CD4-positive, alpha-beta T cell (primary cell): ENCODE data around the gene SH3BGRL. TPM values are rescaled to one million over a fixed set of nuclear protein-coding genes. Genes with fewer than 3 reads are reported as not detected.
"Not testable (repeated sequence)": the region's sequence is repeated elsewhere in the genome, so short reads cannot be mapped to it uniquely, and the experiment has no call there.

Source experiments
- ATAC-seq: fragments of 200-7000 bp; cut with Tn5 transposase; one replicate; pipeline ENCODE4 v1.10.0; 2022; ENCODE audit warnings: mild to moderate bottlenecking; ENCODE audit not compliant: poor library complexity
- CTCF ChIA-PET: fragments of 350-600 bp; sonication (Branson Sonifier 250); formaldehyde crosslinking; loops from one replicate; lab custom pipeline; 2021; ENCODE audit warnings: antibody characterized with exemption, inconsistent platforms; lab: Charles Lee
- POLR2A ChIA-PET: fragments of 350-600 bp; sonication (Branson Sonifier 250); formaldehyde crosslinking; loops from one replicate; lab custom pipeline; 2021; ENCODE audit warnings: antibody characterized with exemption, inconsistent platforms; lab: Charles Lee
- DNase-seq, 14 experiments: peaks; one replicate each; pipeline ENCODE4 v3.0.0-alpha.2; 2013 to 2020; ENCODE audit warnings: mixed read lengths in 2 of 14
- H3K27ac ChIP-seq, 2 donors: one replicate each; pipeline versions ENCODE4 v1.5.1 to v1.7.0; 2013; ENCODE audit warnings: low read length in 2 of 2, low read depth in 1 of 2, mild to moderate bottlenecking in 1 of 2
- H3K27me3 ChIP-seq, 2 experiments: 1 replicate in 1 of 2; 2 replicates in 1 of 2; pipeline versions ENCODE4 v1.6.1 to v1.7.0; 2013; ENCODE audit warnings: low read length in 2 of 2, control low read depth in 1 of 2, mild to moderate bottlenecking in 1 of 2, moderate library complexity in 1 of 2; ENCODE audit not compliant: insufficient read depth in 2 of 2, control insufficient read depth in 1 of 2
- H3K36me3 ChIP-seq: one replicate; pipeline ENCODE4 v1.6.1; 2013; ENCODE audit warnings: low read length, control low read depth; ENCODE audit not compliant: insufficient read depth
- H3K4me1 ChIP-seq: one replicate; pipeline ENCODE4 v1.6.1; 2013; ENCODE audit warnings: low read length, control low read depth; ENCODE audit not compliant: insufficient read depth
- H3K4me3 ChIP-seq: one replicate; pipeline ENCODE4 v1.5.1; 2013; ENCODE audit warnings: mild to moderate bottlenecking, low read length, moderate library complexity
- H3K9me3 ChIP-seq, 2 experiments: 1 replicate in 1 of 2; 2 replicates in 1 of 2; pipeline versions ENCODE4 v1.6.1 to v1.7.0; 2013; ENCODE audit warnings: low read length in 2 of 2, mild to moderate bottlenecking in 2 of 2, control low read depth in 1 of 2, moderate library complexity in 1 of 2; ENCODE audit not compliant: control insufficient read depth in 1 of 2, insufficient read depth in 1 of 2
- H3K27ac Mint-ChIP-seq: one replicate; pipeline ENCODE4 v1.8.0; 2020; ENCODE audit warnings: mixed read lengths
- H3K27me3 Mint-ChIP-seq: one replicate; pipeline ENCODE4 v1.8.0; 2021; ENCODE audit warnings: mixed read lengths
- H3K36me3 Mint-ChIP-seq: one replicate; pipeline ENCODE4 v1.8.0; 2021; ENCODE audit warnings: low read depth, mixed read lengths
- H3K4me1 Mint-ChIP-seq: one replicate; pipeline ENCODE4 v1.8.0; 2021; ENCODE audit warnings: low read depth, mixed read lengths
- H3K4me3 Mint-ChIP-seq: one replicate; pipeline ENCODE4 v1.8.0; 2020; ENCODE audit warnings: mild to moderate bottlenecking, mixed read lengths
- H3K9me3 Mint-ChIP-seq: one replicate; pipeline ENCODE4 v1.8.0; 2020; ENCODE audit warnings: mixed read lengths
- intact Hi-C, 2 experiments: fragments of 100-400 bp; cut with DNase I in 1 of 2; cut with micrococcal nuclease in 1 of 2; formaldehyde crosslinking; loops; one replicate each; pipeline versions ENCODE4 v1.15.1 to v1.9.0; 2023 to 2025; cut with DNase I, micrococcal nuclease
- total RNA-seq, 174 experiments: library from RNA in 2 of 174; stranded (reverse) in 2 of 174; gene quantifications; one replicate each; pipeline ENCODE4 v1.2.3 and lab custom pipeline; 2021 to 2026
- TF ChIP-seq, protein P1 (sequence below): fragments of 200-600 bp; IDR thresholded peaks from one replicate; pipeline ENCODE4 v1.8.0; 2022; ENCODE audit warnings: antibody characterized with exemption, mild to moderate bottlenecking

SH3BGRL gene
- total RNA-seq, 2 experiments from 2014 or later = 41.7 to 41.8 TPM

DNA sequence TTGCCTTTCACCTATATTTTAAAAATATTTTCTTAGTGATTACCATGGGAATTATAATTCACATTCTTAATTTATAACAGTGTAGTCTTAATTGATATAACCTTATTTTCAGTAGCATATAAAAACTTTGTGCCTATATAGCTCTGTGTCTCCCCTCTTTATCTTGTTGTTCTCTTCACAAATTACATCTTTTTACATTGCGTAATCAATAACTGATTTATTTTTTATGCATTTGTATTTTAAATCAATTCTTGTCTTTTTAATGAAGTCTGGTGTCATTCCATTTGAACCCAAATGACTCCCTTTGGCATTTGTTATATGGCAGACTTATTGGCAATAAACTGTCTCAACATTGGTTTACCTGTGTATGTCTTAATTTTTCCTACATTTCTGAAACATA lies 137.0 kb downstream of the SH3BGRL start:
- peaks cover 38% of the 10 kb centered on the region for H3K36me3 Mint-ChIP-seq
- DNase-seq = no peak
- TF ChIP-seq, protein P1, sequence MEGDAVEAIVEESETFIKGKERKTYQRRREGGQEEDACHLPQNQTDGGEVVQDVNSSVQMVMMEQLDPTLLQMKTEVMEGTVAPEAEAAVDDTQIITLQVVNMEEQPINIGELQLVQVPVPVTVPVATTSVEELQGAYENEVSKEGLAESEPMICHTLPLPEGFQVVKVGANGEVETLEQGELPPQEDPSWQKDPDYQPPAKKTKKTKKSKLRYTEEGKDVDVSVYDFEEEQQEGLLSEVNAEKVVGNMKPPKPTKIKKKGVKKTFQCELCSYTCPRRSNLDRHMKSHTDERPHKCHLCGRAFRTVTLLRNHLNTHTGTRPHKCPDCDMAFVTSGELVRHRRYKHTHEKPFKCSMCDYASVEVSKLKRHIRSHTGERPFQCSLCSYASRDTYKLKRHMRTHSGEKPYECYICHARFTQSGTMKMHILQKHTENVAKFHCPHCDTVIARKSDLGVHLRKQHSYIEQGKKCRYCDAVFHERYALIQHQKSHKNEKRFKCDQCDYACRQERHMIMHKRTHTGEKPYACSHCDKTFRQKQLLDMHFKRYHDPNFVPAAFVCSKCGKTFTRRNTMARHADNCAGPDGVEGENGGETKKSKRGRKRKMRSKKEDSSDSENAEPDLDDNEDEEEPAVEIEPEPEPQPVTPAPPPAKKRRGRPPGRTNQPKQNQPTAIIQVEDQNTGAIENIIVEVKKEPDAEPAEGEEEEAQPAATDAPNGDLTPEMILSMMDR = no peak
- no peak for ATAC-seq
- H3K4me3 Mint-ChIP-seq = no peak overlapping the region
- no peaks in the 10 kb centered on the region for H3K4me1 Mint-ChIP-seq
- no peaks in the 10 kb centered on the region for H3K36me3 ChIP-seq
- H3K4me3 ChIP-seq = no peak overlapping the region
- POLR2A ChIA-PET = no interaction called here
- no peaks in the 10 kb centered on the region for H3K4me1 ChIP-seq
- H3K9me3 Mint-ChIP-seq = no peaks in the 10 kb centered on the region
- peaks cover 5 to 7% of the 10 kb centered on the region in 2 experiments for H3K9me3 ChIP-seq
- H3K27ac Mint-ChIP-seq = no peak overlapping the region
- CTCF ChIA-PET = no interaction called here
- intact Hi-C loops = no loop called here
- H3K27ac ChIP-seq = no peak overlapping the region
- no peaks in the 10 kb centered on the region for H3K27me3 ChIP-seq
- no peaks in the 10 kb centered on the region for H3K27me3 Mint-ChIP-seq

DNA sequence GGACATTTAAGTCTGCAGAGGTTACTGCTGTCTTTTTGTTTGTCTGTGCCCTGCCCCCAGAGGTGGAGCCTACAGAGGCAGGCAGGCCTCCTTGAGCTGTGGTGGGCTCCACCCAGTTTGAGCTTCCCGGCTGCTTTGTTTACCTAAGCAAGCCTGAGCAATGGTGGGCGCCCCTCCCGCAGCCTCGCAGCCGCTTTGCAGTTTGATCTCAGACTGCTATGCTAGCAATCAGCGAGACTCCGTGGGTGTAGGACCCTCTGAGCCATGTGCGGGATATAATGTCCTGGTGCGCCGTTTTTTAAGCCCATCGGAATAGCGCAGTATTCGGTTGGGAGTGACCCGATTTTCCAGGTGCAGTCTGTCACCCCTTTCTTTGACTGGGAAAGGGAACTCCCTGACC lies 143.4 kb downstream of the SH3BGRL start:
- H3K9me3 Mint-ChIP-seq, intact Hi-C loops, H3K4me1 ChIP-seq, H3K27ac ChIP-seq, CTCF ChIA-PET, H3K27me3 ChIP-seq, H3K27ac Mint-ChIP-seq, H3K4me1 Mint-ChIP-seq, POLR2A ChIA-PET, ATAC-seq, H3K4me3 Mint-ChIP-seq, DNase-seq, H3K36me3 ChIP-seq, H3K27me3 Mint-ChIP-seq, H3K9me3 ChIP-seq, H3K4me3 ChIP-seq: not testable (repeated sequence)
- peaks cover 20% of the 10 kb centered on the region for H3K36me3 Mint-ChIP-seq

Other genes with a start within 250 kb of the SH3BGRL start
- 1 to 10 TPM; 1.0 to 1.5 TPM for gene HMGN5, start 189 bp upstream of the SH3BGRL start, total RNA-seq